ENCODE results near the gene GRIK4.

- TF ChIP-seq CTCF (conservative IDR thresholded peaks at IDR 0.05; ENCODE audit: low read length) (no peak), EZH2phosphoT487 (IDR thresholded peaks at IDR 0.05; ENCODE audit: borderline replicate concordance) (no peak)
Observed at GRCh38 chr11:120527111-120527761, 15.7 kb downstream of the GRIK4 start.
